HG03378 (cell line): Measurements from ENCODE around the gene ZNF524.

Experiments
- ATAC-seq: cut with Tn5 transposase; IDR thresholded peaks from one replicate; pipeline ENCODE4 v1.9.1; 2021; ENCODE audit warnings: mild to moderate bottlenecking, moderate library complexity; ENCODE audit not compliant: unreplicated experiment

The ZNF524 gene

DNA sequence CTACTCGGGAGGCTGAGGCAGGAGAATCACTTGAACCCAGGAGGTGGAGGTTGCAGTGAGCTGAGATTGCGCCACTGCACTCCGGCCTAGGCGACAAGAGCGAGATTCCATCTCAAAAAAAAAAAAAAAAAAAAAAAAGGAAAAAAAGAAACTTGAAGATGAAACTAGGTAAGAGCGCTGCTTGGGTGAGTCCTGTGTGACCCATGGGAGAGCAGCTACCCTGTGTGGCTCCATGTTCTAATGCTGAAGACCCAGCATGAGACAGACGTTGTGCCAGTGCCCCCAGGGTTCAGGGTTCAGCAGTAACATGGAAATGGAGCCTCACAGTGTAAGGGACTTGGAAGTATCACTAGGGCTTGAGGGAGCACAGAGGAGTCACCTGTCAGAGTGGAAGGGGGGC is 18.3 kb downstream of the ZNF524 start:
- ATAC-seq: no peak

GRCh38 chr19:55619286-55619685 is 19.2 kb downstream of the ZNF524 start:
- no peak for ATAC-seq

DNA sequence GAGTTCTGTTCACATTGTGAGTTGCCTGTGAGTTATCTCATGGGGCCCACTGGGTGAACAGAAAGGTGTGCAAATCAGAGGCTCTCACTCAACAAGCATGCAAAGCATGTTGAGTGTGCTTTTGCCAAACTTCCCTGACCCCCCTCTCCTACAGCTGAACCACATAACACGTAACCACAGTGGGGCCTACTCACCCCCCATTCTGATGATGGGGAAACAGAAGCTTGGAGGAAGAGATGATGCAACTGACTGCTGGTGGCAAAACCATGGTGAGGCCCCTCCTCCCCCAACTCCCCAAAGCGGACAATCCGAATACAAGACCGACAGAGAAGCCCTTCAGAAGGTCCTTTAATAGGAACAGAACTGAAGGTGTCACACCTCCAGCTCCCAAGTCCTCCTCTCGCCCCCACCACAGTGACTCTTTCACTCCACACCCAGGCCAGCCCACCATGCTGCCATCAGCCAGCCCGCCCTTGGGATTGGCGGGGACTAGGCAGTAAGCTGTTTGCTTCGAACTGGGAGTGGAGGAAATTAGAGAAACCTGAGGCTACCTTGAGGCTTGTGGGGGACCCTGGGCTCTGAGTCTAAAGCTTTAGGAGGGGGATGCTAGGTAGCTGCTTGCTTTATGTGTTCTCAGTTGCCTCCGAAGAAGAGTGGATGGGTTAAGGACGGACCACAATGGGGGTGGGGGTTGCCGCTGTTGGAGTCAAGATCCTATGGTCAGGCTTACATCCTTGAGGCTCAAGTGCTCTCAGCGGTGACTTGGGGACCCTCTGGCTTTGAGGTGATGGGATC is 20.5 kb downstream of the ZNF524 start:
- no peak for ATAC-seq

DNA sequence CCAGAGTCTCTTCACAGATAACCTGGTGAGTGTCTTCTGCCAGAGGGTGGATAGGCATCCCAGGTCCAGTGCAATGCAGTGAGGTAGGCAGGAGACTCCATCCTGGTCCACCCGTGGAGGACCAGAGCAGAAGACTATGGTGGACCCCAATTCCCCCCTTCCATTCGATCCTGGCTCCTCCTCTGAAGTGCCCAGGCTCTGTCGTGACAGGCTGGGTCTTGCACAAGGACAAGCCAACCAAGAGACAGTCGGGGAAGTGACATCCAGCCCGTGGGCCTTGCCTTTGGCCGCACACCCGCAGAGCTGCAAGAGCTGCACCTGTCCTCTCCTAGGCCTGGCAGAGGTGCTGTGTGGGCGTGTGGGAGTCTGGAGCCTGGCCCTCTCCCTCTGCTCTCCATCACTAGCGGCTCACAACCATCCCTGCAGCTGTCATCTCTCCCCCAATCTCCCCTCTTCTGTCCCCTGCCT is 21.2 kb downstream of the ZNF524 start:
- no peak for ATAC-seq

GRCh38 chr19:55621673-55622231 is 21.7 kb downstream of the ZNF524 start:
- ATAC-seq: no peak

- ATAC-seq: no peak
Measured at GRCh38 chr19:55622242-55622969, 22.3 kb downstream of the ZNF524 start.

GRCh38 chr19:55623130-55623529 is 23.0 kb downstream of the ZNF524 start:
- ATAC-seq: no peak

GRCh38 chr19:55623561-55623960 is 23.5 kb downstream of the ZNF524 start:
- no peak for ATAC-seq

DNA sequence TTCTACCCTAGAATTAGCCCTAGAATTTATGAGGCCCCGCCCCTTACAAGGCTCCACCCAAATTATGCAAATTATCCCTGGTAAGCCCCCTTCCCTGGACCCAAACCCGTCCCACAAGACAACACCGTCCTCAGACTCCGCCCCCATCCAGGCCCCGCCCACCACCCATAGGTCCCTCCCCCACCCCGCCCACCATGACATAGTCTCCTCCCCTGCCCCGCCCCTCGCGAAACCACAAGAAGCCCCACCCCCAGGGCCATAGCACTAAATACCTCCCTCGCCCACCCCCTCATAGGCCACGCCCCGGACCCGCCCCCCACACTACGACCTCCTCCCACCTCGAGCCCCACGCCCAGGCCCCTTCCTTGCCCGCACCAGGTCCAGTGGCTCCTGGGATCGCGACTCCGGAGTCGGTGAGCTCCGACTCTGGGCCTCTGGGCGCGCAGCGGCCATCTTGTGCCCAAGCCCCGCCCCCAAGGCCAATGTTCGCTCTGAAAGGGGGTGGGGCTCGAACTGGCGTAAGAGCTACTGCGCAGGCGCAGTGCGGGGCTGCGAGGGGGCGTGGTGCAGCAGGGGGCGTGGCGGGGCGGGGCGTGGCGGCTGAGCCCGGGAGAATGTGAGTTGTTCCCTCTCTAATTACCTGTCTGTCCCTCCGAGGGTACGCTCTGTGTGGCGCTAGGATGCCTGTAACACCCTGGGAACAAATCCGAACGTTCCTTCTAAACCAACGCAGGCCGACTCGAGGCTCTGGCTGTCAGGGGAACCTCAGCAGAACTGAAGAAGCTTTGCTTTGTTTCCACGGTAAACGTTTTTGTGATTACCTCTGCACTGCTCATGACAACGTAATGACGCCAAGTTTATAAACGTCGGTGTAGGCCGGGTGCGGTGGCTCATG is 24.3 kb downstream of the ZNF524 start, which contains the start of gene ZNF784:
Gene ZNF784 (minus strand): TSS at position 458 of the 895 bp plus-strand sequence. CDS start 5 bp downstream, at position 453.
- no peak for ATAC-seq

DNA sequence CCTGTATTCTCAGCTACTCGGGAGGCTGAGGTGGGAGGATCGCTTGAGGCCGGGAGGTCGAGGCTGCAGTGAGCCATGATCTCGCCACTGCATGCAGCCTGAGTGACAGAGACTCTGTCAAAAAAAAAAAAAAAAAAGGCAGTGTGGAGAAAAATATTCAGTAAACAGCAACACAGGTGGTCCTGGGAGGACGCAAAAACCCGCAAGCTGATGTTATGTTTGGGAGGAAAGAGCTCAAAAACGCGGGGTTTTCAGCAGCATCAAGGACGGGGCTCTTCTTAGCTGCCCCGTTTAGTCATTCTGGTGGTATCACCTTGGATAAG is 24.9 kb downstream of the ZNF524 start:
- no peak for ATAC-seq

GRCh38 chr19:55626350-55626749 is 26.3 kb downstream of the ZNF524 start:
- no peak for ATAC-seq

GRCh38 chr19:55632463-55632834 is 32.4 kb downstream of the ZNF524 start:
- peak; percentile 42 for ATAC-seq

GRCh38 chr19:55633861-55634260 is 33.8 kb downstream of the ZNF524 start:
- no peak for ATAC-seq

- no peak for ATAC-seq
Measured at GRCh38 chr19:55635334-55635717, 35.2 kb downstream of the ZNF524 start.

GRCh38 chr19:55635856-55636440 is 35.9 kb downstream of the ZNF524 start:
- ATAC-seq: no peak

GRCh38 chr19:55636723-55637122 is 36.6 kb downstream of the ZNF524 start:
- ATAC-seq: no peak

DNA sequence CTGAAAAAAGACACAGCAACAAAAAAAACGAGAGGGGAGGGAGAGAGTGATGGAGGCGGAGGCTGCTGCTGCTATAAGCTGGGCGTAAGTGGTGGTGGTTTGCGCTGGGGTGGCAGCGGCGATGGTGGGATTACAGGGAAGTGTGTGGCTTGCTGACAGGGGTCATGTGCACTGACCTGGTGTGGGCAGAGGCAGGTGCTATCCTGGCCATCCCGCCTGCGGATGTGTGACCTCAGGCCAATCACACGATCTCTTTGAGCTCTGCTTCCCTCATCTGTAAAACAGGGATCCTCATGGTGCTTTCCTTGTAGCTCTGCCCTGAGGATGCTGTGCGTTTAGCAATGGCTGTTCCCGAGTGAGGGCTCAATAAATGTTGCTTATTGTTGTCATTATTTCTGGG is 37.4 kb downstream of the ZNF524 start:
- no peak for ATAC-seq

- ATAC-seq: no peak
Measured at GRCh38 chr19:55638864-55639359, 38.8 kb downstream of the ZNF524 start.

DNA sequence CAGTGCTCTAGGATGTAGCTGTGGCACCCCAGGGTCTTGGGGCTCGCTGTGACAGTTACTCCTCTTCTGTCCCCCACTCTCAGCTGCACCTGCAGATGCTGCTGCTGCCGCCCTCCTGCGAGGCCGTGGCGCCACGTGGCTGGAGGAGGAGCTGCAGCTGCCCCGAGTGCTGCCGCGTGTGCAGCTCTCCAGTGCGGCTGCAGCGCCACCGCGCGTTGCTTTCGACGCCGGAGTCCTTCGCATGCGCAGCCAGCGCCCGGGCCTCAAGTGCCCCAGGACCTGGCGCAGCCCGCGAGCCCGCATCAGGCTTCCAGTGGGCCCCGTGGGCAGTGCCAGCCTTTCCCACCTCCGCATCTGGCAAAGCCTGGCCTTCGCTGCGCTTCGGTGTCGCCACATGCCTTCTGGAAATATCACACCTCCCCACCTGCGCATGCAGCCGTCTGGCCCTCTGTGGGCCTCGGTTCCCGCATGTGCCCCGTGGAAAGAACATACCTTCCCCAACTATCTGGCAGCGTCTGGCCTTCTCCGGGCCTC is 40.0 kb downstream of the ZNF524 start:
- no peak for ATAC-seq
